WTC11 (cell line): ENCODE results near the gene CCDC180. TPM values are rescaled to one million over a fixed set of nuclear protein-coding genes. Genes with fewer than 3 reads are reported as not detected.

Source experiments
- ATAC-seq: fragments of 200-7000 bp; cut with Tn5 transposase; 2 replicates; pipeline ENCODE4 v1.10.0; 2021; ENCODE audit warnings: mild to moderate bottlenecking, moderate library complexity
- CTCF ChIA-PET: fragments of 300-600 bp; sonication (Branson Sonifier 250); formaldehyde crosslinking; loops from one replicate; lab custom pipeline; 2021; ENCODE audit warnings: antibody characterized with exemption; lab: Charles Lee
- POLR2A ChIA-PET: fragments of 350-600 bp; sonication (Branson Sonifier 250); formaldehyde crosslinking; loops from one replicate; lab custom pipeline; 2021; ENCODE audit warnings: antibody characterized with exemption; lab: Charles Lee
- DNase-seq: peaks from one replicate; pipeline ENCODE4 v3.0.0; 2021; ENCODE audit warnings: low spot score
- H3K27ac Mint-ChIP-seq: 2 replicates; pipeline ENCODE4 v1.8.0; 2021; ENCODE audit warnings: mixed read lengths
- H3K27me3 Mint-ChIP-seq: 2 replicates; pipeline ENCODE4 v1.8.0; 2021; ENCODE audit warnings: low read depth, mild to moderate bottlenecking, moderate library complexity, mixed read lengths
- H3K36me3 Mint-ChIP-seq: 2 replicates; pipeline ENCODE4 v1.8.0; 2021; ENCODE audit warnings: mixed read lengths
- H3K4me1 Mint-ChIP-seq: 2 replicates; pipeline ENCODE4 v1.8.0; 2022; ENCODE audit warnings: mixed read lengths
- H3K4me3 Mint-ChIP-seq: 2 replicates; pipeline ENCODE4 v1.8.0; 2021; ENCODE audit warnings: mild to moderate bottlenecking, moderate library complexity, mixed read lengths
- H3K9me3 Mint-ChIP-seq: 2 replicates; pipeline ENCODE4 v1.8.0; 2021; ENCODE audit warnings: mixed read lengths
- CDX4 ChIP-seq: fragments of 250-450 bp; sonication (Bioruptor Pico); IDR thresholded peaks from 2 replicates; pipeline ENCODE4 v1.9.0; 2021; ENCODE audit warnings: moderate library complexity, mild to moderate bottlenecking, inconsistent platforms, borderline replicate concordance
- CREB1 ChIP-seq: sonication (generic); formaldehyde crosslinking; IDR thresholded peaks from 2 replicates; pipeline ENCODE4 v1.8.0; 2023; ENCODE audit warnings: mild to moderate bottlenecking, missing genetic modification reagents
- CREM ChIP-seq: sonication (generic); formaldehyde crosslinking; IDR thresholded peaks from 2 replicates; pipeline ENCODE4 v1.8.1; 2022; ENCODE audit warnings: mild to moderate bottlenecking, missing genetic modification reagents, moderate library complexity
- FOXK1 ChIP-seq: sonication (generic); formaldehyde crosslinking; IDR thresholded peaks from 2 replicates; pipeline ENCODE4 v1.8.0; 2022; ENCODE audit warnings: mild to moderate bottlenecking, moderate library complexity, missing genetic modification reagents
- IRF1 ChIP-seq: sonication (generic); formaldehyde crosslinking; IDR thresholded peaks from 2 replicates; pipeline ENCODE4 v1.8.0; 2023; ENCODE audit warnings: missing genetic modification reagents
- JUN ChIP-seq: sonication (generic); formaldehyde crosslinking; IDR thresholded peaks from 2 replicates; pipeline ENCODE4 v1.8.0; 2023; ENCODE audit warnings: mild to moderate bottlenecking, missing genetic modification reagents
- MAX ChIP-seq: sonication (generic); formaldehyde crosslinking; IDR thresholded peaks from 2 replicates; pipeline ENCODE4 v1.8.0; 2022; ENCODE audit warnings: mild to moderate bottlenecking, missing genetic modification reagents
- MLX ChIP-seq: sonication (generic); formaldehyde crosslinking; IDR thresholded peaks from 2 replicates; pipeline ENCODE4 v1.8.1; 2023; ENCODE audit warnings: mild to moderate bottlenecking, missing genetic modification reagents, moderate library complexity
- NFYB ChIP-seq: sonication (generic); formaldehyde crosslinking; conservative IDR thresholded peaks from 2 replicates; pipeline ENCODE4 v1.8.0; 2022; ENCODE audit warnings: low read depth, missing genetic modification reagents
- NR1H2 ChIP-seq: sonication (generic); formaldehyde crosslinking; IDR thresholded peaks from 2 replicates; pipeline ENCODE4 v1.9.0; 2021; ENCODE audit warnings: mild to moderate bottlenecking, moderate library complexity, missing genetic modification reagents
- PRRX2 ChIP-seq: fragments of 250-450 bp; sonication (Bioruptor Pico); IDR thresholded peaks from 2 replicates; pipeline ENCODE4 v1.8.0; 2021; ENCODE audit warnings: mild to moderate bottlenecking
- RORB ChIP-seq: fragments of 250-450 bp; sonication (Bioruptor Pico); IDR thresholded peaks from 2 replicates; pipeline ENCODE4 v1.9.0; 2021; ENCODE audit warnings: mild to moderate bottlenecking
- SP1 ChIP-seq: sonication (generic); formaldehyde crosslinking; conservative IDR thresholded peaks from 2 replicates; pipeline ENCODE4 v1.8.1; 2022; ENCODE audit warnings: missing genetic modification reagents
- TCF7 ChIP-seq: sonication (generic); formaldehyde crosslinking; IDR thresholded peaks from 2 replicates; pipeline ENCODE4 v1.8.0; 2022; ENCODE audit warnings: mild to moderate bottlenecking, low read depth, missing genetic modification reagents, moderate library complexity
- USF1 ChIP-seq: sonication (generic); formaldehyde crosslinking; IDR thresholded peaks from 2 replicates; pipeline ENCODE4 v1.8.0; 2022; ENCODE audit warnings: mild to moderate bottlenecking, missing genetic modification reagents
- ZBTB21 ChIP-seq: sonication (generic); formaldehyde crosslinking; IDR thresholded peaks from 2 replicates; pipeline ENCODE4 v1.8.1; 2023; ENCODE audit warnings: mild to moderate bottlenecking, missing genetic modification reagents, borderline replicate concordance
- ZNF121 ChIP-seq: sonication (generic); formaldehyde crosslinking; IDR thresholded peaks from 2 replicates; pipeline ENCODE4 v1.8.0; 2023; ENCODE audit warnings: missing genetic modification reagents
- ZNF219 ChIP-seq: sonication (generic); formaldehyde crosslinking; IDR thresholded peaks from 2 replicates; pipeline ENCODE4 v1.8.0; 2023; ENCODE audit warnings: missing genetic modification reagents, mild to moderate bottlenecking, borderline replicate concordance
- total RNA-seq: library from RNA; stranded (reverse); gene quantifications from 3 replicates; pipeline ENCODE4 v1.2.3, GENCODE V29; 2021
- TF ChIP-seq, protein P1 (sequence below): sonication (generic); formaldehyde crosslinking; IDR thresholded peaks from 2 replicates; pipeline ENCODE4 v1.8.1; 2023; ENCODE audit warnings: mild to moderate bottlenecking, missing genetic modification reagents, moderate library complexity
- TF ChIP-seq, protein P2 (sequence below): fragments of 250-450 bp; sonication (Bioruptor Pico); conservative IDR thresholded peaks from 2 replicates; pipeline ENCODE4 v1.9.0; 2021; ENCODE audit warnings: mild to moderate bottlenecking

CCDC180 gene
- total RNA-seq, 1 experiment from 2014 or later: 6.5 TPM

DNA sequence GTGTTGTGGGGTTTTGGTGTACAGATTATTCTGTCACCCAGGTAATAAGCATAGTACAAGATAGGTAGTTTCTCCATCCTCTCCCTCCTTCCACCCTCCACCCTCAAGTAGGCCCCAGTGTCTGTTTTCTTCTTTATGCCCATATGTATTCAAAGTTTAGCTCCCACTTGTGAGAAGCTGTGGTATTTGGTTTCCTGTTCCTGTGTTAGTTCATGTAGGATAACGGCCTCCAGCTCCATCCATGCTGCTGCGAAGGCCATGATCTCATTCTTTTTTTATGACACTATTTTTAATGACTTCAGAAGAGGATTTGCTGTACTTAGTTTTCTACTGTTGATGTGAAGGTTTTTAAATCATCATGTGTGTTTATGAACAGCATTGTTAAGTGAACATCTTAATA lies 11.9 kb downstream of the CCDC180 start:
- H3K27ac Mint-ChIP-seq: no peak overlapping the region
- no peaks in the 10 kb centered on the region for H3K36me3 Mint-ChIP-seq
- no peaks in the 10 kb centered on the region for H3K4me1 Mint-ChIP-seq
- CTCF ChIA-PET: interaction anchor here (1.1 kb wide), 1 partner anchor 12 kb away, joined by 5 read pairs; the partner anchor contains the start of gene CCDC180
- TF ChIP-seq TCF7 (no peak), ZNF219 (CRISPR knock-in tag) (no peak), FOXK1 (CRISPR knock-in tag) (no peak), IRF1 (no peak), ZBTB21 (CRISPR knock-in tag) (no peak), CREM (CRISPR knock-in tag) (no peak), RORB (CRISPR knock-in tag) (no peak), CREB1 (CRISPR knock-in tag) (no peak), USF1 (CRISPR knock-in tag) (no peak), ZNF121 (no peak)
- TF ChIP-seq, protein P1, sequence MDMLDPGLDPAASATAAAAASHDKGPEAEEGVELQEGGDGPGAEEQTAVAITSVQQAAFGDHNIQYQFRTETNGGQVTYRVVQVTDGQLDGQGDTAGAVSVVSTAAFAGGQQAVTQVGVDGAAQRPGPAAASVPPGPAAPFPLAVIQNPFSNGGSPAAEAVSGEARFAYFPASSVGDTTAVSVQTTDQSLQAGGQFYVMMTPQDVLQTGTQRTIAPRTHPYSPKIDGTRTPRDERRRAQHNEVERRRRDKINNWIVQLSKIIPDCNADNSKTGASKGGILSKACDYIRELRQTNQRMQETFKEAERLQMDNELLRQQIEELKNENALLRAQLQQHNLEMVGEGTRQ (CRISPR knock-in tag): no peak
- no peaks in the 10 kb centered on the region for H3K9me3 Mint-ChIP-seq
- no peak overlapping the region for H3K4me3 Mint-ChIP-seq
- no peaks in the 10 kb centered on the region for H3K27me3 Mint-ChIP-seq
- POLR2A ChIA-PET: no interaction called here
- ATAC-seq: no peak
- no peak for DNase-seq

DNA sequence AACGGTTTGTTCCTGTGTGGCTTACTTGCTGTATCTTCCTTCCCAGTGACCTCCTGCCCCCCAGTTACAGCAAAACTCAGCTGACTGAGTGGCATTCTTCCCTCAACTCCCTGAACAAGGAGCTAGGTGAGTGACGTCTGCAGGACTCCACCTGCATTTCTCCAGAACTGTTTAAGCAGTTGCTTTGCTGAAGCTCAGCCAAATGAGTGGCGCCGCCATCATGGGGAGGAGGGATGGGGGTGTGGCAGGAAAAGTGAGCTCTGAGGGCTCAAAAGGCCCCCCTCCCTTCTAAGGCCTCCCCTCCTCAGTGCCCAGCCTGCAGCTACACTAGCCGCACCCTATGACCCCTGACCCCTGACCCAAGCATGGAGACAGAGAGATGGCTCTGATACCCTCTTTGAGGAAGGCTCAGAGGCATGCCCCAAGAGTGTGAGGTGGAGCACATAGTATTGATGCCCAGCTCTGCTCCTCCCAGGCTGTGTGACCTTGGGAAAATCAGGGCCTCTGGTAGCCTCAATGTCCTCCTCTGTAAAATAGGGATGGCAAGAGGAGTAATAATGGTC lies 12.7 kb downstream of the CCDC180 start:
- no peaks in the 10 kb centered on the region for H3K4me1 Mint-ChIP-seq
- no peaks in the 10 kb centered on the region for H3K27me3 Mint-ChIP-seq
- CTCF ChIA-PET: interaction anchor here (0.9 kb wide), 1 partner anchor 66 kb away, joined by 3 read pairs; no protein-coding TSS in a partner anchor

More for the DNA sequence above, 12.7 kb downstream of the CCDC180 start:
- POLR2A ChIA-PET: no interaction called here
- Mint-ChIP-seq H3K36me3 (no peaks in the 10 kb centered on the region), H3K4me3 (no peak overlapping the region), H3K9me3 (no peaks in the 10 kb centered on the region), H3K27ac (no peak overlapping the region)
- ATAC-seq (no peak), DNase-seq (no peak)
- TF ChIP-seq JUN (CRISPR knock-in tag) (no peak), CDX4 (CRISPR knock-in tag) (no peak), NFYB (CRISPR knock-in tag) (no peak), MAX (CRISPR knock-in tag) (no peak), SP1 (CRISPR knock-in tag) (no peak), PRRX2 (no peak), FOXK1 (CRISPR knock-in tag) (no peak), ZNF121 (no peak), CREB1 (CRISPR knock-in tag) (no peak), MLX (CRISPR knock-in tag) (no peak), NR1H2 (CRISPR knock-in tag) (no peak)
- TF ChIP-seq, protein P2, sequence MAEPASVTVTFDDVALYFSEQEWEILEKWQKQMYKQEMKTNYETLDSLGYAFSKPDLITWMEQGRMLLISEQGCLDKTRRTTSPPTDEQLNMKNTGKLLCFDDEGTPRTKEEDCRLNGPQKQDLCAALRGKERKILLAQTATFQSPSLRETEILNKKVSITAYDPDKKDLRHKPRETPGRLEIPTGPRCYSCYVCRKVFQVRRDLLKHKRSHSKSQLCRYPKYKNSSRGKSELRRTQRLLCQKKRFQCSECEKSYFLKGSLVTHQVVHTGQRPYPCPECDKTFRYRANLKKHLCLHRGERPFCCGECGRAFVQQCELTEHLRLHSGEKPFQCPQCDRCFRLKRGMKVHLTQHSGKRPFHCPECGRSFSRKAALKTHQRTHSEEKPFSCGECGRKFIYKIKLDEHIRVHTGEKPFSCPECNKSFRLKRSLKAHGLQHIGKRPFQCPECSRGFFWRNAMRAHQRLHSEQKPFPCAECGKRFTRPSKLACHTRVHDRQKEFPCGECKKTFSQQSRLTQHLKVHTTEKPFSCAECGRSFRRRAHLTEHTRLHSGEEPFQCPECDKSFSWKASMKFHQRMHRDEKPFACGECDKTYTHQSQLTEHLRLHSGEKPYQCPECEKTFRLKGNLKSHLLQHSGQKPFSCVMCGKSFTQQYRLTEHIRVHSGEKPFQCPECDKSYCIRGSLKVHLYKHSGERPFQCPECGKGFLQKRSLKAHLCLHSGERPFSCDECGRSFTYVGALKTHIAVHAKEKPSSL (CRISPR knock-in tag): no peak
